ENCODE measurements around the gene IZUMO2. TPM values are rescaled to one million over a fixed set of nuclear protein-coding genes. Genes with fewer than 3 reads are reported as not detected.

The IZUMO2 gene
- total RNA-seq, 1 experiment from 2014 or later: 0.24 TPM

- Histone ChIP-seq H3K9me3 (replicated peaks) (no peaks in the 10 kb centered on the region), H3K4me3 (no peak overlapping the region), H3K4me1 (peaks cover 21% of the 10 kb centered on the region), H3K36me3 (no peaks in the 10 kb centered on the region), H3K27me3 (no peaks in the 10 kb centered on the region), H3K27ac (no peak overlapping the region)
- DNase-seq: no peak
Observed at GRCh38 chr19:50196322-50196932, 33.3 kb upstream of the IZUMO2 start.

GRCh38 chr19:50195224-50195623, 32.1 kb upstream of the IZUMO2 start:
- Histone ChIP-seq H3K9me3 (replicated peaks) (no peaks in the 10 kb centered on the region), H3K27ac (no peak overlapping the region), H3K36me3 (no peaks in the 10 kb centered on the region), H3K27me3 (no peaks in the 10 kb centered on the region), H3K4me3 (no peak overlapping the region), H3K4me1 (peaks cover 29% of the 10 kb centered on the region)
- DNase-seq: no peak

GRCh38 chr19:50192463-50193211, 29.6 kb upstream of the IZUMO2 start:
- DNase-seq: no peak
- H3K27ac ChIP-seq: no peak overlapping the region
- H3K4me1 ChIP-seq: peaks cover 11% of the 10 kb centered on the region
- H3K9me3 ChIP-seq (replicated peaks): no peaks in the 10 kb centered on the region
- H3K27me3 ChIP-seq: no peaks in the 10 kb centered on the region
- no peaks in the 10 kb centered on the region for H3K36me3 ChIP-seq
- no peak overlapping the region for H3K4me3 ChIP-seq

GRCh38 chr19:50191216-50191615, 28.1 kb upstream of the IZUMO2 start:
- H3K4me1 ChIP-seq: peaks cover 11% of the 10 kb centered on the region

GRCh38 chr19:50190439-50190891, 27.4 kb upstream of the IZUMO2 start:
- no peak for DNase-seq
- no peak overlapping the region for H3K27ac ChIP-seq
- no peaks in the 10 kb centered on the region for H3K9me3 ChIP-seq (replicated peaks)
- no peak overlapping the region for H3K4me3 ChIP-seq
- H3K27me3 ChIP-seq: no peaks in the 10 kb centered on the region
- peaks cover 11% of the 10 kb centered on the region for H3K4me1 ChIP-seq
- H3K36me3 ChIP-seq: no peaks in the 10 kb centered on the region

More at GRCh38 chr19:50191216-50191615, 28.1 kb upstream of the IZUMO2 start:
- H3K27ac ChIP-seq: no peak overlapping the region
- no peaks in the 10 kb centered on the region for H3K27me3 ChIP-seq
- no peak overlapping the region for H3K4me3 ChIP-seq
- H3K9me3 ChIP-seq (replicated peaks): no peaks in the 10 kb centered on the region
- DNase-seq: peak; percentile 41 to 63
- H3K36me3 ChIP-seq: no peaks in the 10 kb centered on the region

- no peak for DNase-seq
- H3K36me3 ChIP-seq: no peaks in the 10 kb centered on the region
- H3K4me1 ChIP-seq: peaks cover 11% of the 10 kb centered on the region
- no peaks in the 10 kb centered on the region for H3K27me3 ChIP-seq
- H3K27ac ChIP-seq: no peak overlapping the region
- H3K9me3 ChIP-seq (replicated peaks): no peaks in the 10 kb centered on the region
- H3K4me3 ChIP-seq: no peak overlapping the region
Observed at GRCh38 chr19:50189331-50189730, 26.2 kb upstream of the IZUMO2 start.

GRCh38 chr19:50187937-50188336, 24.9 kb upstream of the IZUMO2 start:
- H3K4me1 ChIP-seq: peaks cover 16% of the 10 kb centered on the region
- H3K9me3 ChIP-seq (replicated peaks): no peaks in the 10 kb centered on the region
- no peaks in the 10 kb centered on the region for H3K36me3 ChIP-seq
- no peak overlapping the region for H3K4me3 ChIP-seq
- no peak for DNase-seq
- H3K27me3 ChIP-seq: no peaks in the 10 kb centered on the region
- no peak overlapping the region for H3K27ac ChIP-seq

- Histone ChIP-seq H3K27me3 (no peaks in the 10 kb centered on the region), H3K27ac (no peak overlapping the region), H3K36me3 (no peaks in the 10 kb centered on the region), H3K4me3 (no peak overlapping the region), H3K4me1 (peaks cover 23% of the 10 kb centered on the region), H3K9me3 (replicated peaks) (no peaks in the 10 kb centered on the region)
- DNase-seq: no peak
Observed at GRCh38 chr19:50184196-50184595, 21.1 kb upstream of the IZUMO2 start.

- no peak for DNase-seq
- no peak overlapping the region for H3K4me3 ChIP-seq
- H3K27me3 ChIP-seq: no peaks in the 10 kb centered on the region
- H3K27ac ChIP-seq: no peak overlapping the region; the same call in 1 of the 2 replicates
- no peaks in the 10 kb centered on the region; the same call in 1 of the 2 replicates for H3K9me3 ChIP-seq (replicated peaks)
- H3K36me3 ChIP-seq: no peaks in the 10 kb centered on the region
- H3K4me1 ChIP-seq: peaks cover 33% of the 10 kb centered on the region
Observed at GRCh38 chr19:50181121-50181520, 18.0 kb upstream of the IZUMO2 start.

- Histone ChIP-seq H3K4me3 (peak overlapping the region; percentile 32; the same call in 1 of the 2 replicates), H3K4me1 (peaks cover 33% of the 10 kb centered on the region), H3K36me3 (no peaks in the 10 kb centered on the region), H3K27ac (peak overlapping the region; percentile 100), H3K27me3 (no peaks in the 10 kb centered on the region), H3K9me3 (replicated peaks) (no peaks in the 10 kb centered on the region; the same call in 1 of the 2 replicates)
- peak; percentile 96 to 99 for DNase-seq
Observed at GRCh38 chr19:50178859-50179537, 15.9 kb upstream of the IZUMO2 start.

GRCh38 chr19:50178320-50178719, 15.2 kb upstream of the IZUMO2 start:
- H3K9me3 ChIP-seq (replicated peaks): no peaks in the 10 kb centered on the region; the same call in 1 of the 2 replicates
- peak overlapping the region; percentile 32 for H3K4me3 ChIP-seq
- H3K36me3 ChIP-seq: no peaks in the 10 kb centered on the region
- peak; percentile 80 to 95 for DNase-seq
- H3K4me1 ChIP-seq: peaks cover 32% of the 10 kb centered on the region
- H3K27ac ChIP-seq: peak overlapping the region; percentile 100
- no peaks in the 10 kb centered on the region for H3K27me3 ChIP-seq

GRCh38 chr19:50176775-50177174, 13.7 kb upstream of the IZUMO2 start:
- no peak overlapping the region for H3K27ac ChIP-seq
- no peak overlapping the region for H3K4me3 ChIP-seq
- H3K4me1 ChIP-seq: peaks cover 46% of the 10 kb centered on the region
- no peaks in the 10 kb centered on the region for H3K36me3 ChIP-seq
- H3K27me3 ChIP-seq: no peaks in the 10 kb centered on the region
- no peak for DNase-seq
- no peaks in the 10 kb centered on the region; the same call in 1 of the 2 replicates for H3K9me3 ChIP-seq (replicated peaks)

GRCh38 chr19:50175924-50176323, 12.8 kb upstream of the IZUMO2 start:
- Histone ChIP-seq H3K4me1 (peaks cover 43% of the 10 kb centered on the region), H3K27me3 (no peaks in the 10 kb centered on the region), H3K4me3 (no peak overlapping the region), H3K9me3 (replicated peaks) (no peaks in the 10 kb centered on the region; the same call in 1 of the 2 replicates), H3K36me3 (no peaks in the 10 kb centered on the region), H3K27ac (no peak overlapping the region)
- DNase-seq: no peak

GRCh38 chr19:50174100-50174793, 11.2 kb upstream of the IZUMO2 start:
- H3K27ac ChIP-seq: no peak overlapping the region
- DNase-seq: no peak

More at GRCh38 chr19:50174100-50174793, 11.2 kb upstream of the IZUMO2 start:
- Histone ChIP-seq H3K9me3 (replicated peaks) (no peaks in the 10 kb centered on the region; the same call in 1 of the 2 replicates), H3K4me3 (no peak overlapping the region), H3K4me1 (peaks cover 32% of the 10 kb centered on the region), H3K27me3 (no peaks in the 10 kb centered on the region), H3K36me3 (no peaks in the 10 kb centered on the region)

All from SJCRH30 (cell line).